Endothelial cell (in vitro differentiated cells): ENCODE measurements around the gene CAMKK2. TPM values are rescaled to one million over a fixed set of nuclear protein-coding genes. Genes with fewer than 3 reads are reported as not detected.

Experiments used
- DNase-seq: peaks from one replicate; pipeline ENCODE4 v3.0.0; 2021; ENCODE audit warnings: low spot score
- H3K27ac Mint-ChIP-seq: one replicate; pipeline ENCODE4 v1.8.0; 2021; ENCODE audit warnings: mixed read lengths, inconsistent platforms; ENCODE audit not compliant: unreplicated experiment
- H3K27me3 Mint-ChIP-seq: one replicate; pipeline ENCODE4 v1.8.0; 2021; ENCODE audit warnings: mild to moderate bottlenecking, moderate library complexity, mixed read lengths, inconsistent platforms; ENCODE audit not compliant: unreplicated experiment
- H3K36me3 Mint-ChIP-seq: one replicate; pipeline ENCODE4 v1.8.0; 2021; ENCODE audit warnings: mild to moderate bottlenecking, low read depth, mixed read lengths, inconsistent platforms; ENCODE audit not compliant: unreplicated experiment
- H3K4me1 Mint-ChIP-seq: one replicate; pipeline ENCODE4 v1.8.0; 2021; ENCODE audit warnings: mild to moderate bottlenecking, mixed read lengths, inconsistent platforms; ENCODE audit not compliant: unreplicated experiment
- H3K4me3 Mint-ChIP-seq: one replicate; pipeline ENCODE4 v1.8.0; 2021; ENCODE audit warnings: mild to moderate bottlenecking, mixed read lengths, inconsistent platforms; ENCODE audit not compliant: unreplicated experiment
- H3K9me3 Mint-ChIP-seq: one replicate; pipeline ENCODE4 v1.8.0; 2021; ENCODE audit warnings: mixed read lengths, inconsistent platforms; ENCODE audit not compliant: unreplicated experiment
- total RNA-seq: library from RNA; stranded (reverse); fragmentation: NEBNext Ultra II Directional; extraction: Animal tissue kit (Norgen Biotek cat#: 25700); gene quantifications from one replicate; pipeline ENCODE4 v1.2.1, GENCODE V29; 2021; ENCODE audit not compliant: unreplicated experiment
- TF ChIP-seq, protein P1 (sequence below): fragments of 200-600 bp; sonication (generic); IDR thresholded peaks from one replicate; pipeline ENCODE4 v1.5.0; 2021; ENCODE audit warnings: antibody characterized with exemption; ENCODE audit not compliant: unreplicated experiment

The CAMKK2 gene
- total RNA-seq, 1 donor from 2014 or later, result 44.5 TPM

DNA sequence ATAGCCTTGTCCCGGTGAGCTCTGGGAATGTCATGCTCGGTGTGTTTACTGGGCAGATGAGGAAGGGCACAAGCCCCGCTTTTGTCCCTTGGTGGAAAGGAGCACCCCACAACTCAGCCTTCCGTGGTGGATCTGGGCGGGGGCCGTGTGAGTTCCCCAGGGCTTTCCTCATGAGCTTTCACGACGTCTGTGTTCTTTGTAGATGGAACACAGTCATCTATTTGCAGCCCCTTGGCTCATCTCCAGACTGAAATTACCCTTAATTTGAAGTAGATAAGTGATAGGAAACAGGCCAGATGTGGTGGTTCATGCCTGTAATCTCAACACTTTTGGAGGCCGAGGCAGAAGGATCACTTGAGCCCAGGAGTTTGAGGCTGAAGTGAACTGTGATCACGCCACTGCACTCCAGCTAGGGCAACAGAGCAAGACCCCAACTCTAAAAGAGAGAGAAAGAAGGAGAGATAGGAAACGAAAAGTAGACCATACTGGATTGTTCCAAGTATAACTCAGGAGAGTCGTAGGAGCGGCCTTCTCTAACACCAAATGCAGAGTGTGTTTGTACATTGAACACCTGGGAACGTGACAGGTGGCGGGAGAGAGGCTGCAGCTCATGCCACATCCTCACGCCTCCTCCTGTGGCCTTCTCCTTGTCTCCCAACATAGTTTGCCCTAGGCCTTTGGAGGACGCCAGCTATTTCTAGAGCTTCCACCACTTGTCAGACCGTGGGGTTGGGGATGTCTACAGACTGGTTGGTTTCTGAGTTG lies 77.7 kb downstream of the CAMKK2 start:
- TF ChIP-seq, protein P1, sequence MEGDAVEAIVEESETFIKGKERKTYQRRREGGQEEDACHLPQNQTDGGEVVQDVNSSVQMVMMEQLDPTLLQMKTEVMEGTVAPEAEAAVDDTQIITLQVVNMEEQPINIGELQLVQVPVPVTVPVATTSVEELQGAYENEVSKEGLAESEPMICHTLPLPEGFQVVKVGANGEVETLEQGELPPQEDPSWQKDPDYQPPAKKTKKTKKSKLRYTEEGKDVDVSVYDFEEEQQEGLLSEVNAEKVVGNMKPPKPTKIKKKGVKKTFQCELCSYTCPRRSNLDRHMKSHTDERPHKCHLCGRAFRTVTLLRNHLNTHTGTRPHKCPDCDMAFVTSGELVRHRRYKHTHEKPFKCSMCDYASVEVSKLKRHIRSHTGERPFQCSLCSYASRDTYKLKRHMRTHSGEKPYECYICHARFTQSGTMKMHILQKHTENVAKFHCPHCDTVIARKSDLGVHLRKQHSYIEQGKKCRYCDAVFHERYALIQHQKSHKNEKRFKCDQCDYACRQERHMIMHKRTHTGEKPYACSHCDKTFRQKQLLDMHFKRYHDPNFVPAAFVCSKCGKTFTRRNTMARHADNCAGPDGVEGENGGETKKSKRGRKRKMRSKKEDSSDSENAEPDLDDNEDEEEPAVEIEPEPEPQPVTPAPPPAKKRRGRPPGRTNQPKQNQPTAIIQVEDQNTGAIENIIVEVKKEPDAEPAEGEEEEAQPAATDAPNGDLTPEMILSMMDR, result no peak
- Mint-ChIP-seq H3K36me3 (peaks cover 4% of the 10 kb centered on the region), H3K27ac (no peak overlapping the region), H3K9me3 (no peaks in the 10 kb centered on the region), H3K27me3 (peaks cover 2% of the 10 kb centered on the region), H3K4me1 (no peaks in the 10 kb centered on the region), H3K4me3 (no peak overlapping the region)
- no peak for DNase-seq

DNA sequence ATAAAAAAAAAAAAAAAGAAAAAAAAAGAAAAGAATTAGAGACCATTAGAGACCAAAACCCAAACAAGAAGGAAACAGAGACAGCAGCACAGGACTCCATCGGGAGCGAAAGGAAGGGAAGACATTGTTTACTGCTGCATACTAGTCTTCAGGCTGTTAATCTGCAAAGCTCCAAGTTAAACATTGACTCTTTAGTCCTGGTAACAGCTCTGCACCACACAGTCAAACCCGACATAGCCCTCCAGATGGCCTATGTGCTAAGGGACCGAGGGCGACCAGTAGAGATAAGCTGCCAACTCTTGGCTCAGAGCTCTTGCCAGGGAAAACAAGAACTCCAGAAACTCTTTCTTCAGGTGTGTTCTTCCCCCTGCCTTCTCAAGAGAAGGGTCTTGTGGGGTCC lies 78.7 kb downstream of the CAMKK2 start:
- Mint-ChIP-seq H3K4me1 (no peaks in the 10 kb centered on the region), H3K4me3 (no peak overlapping the region), H3K9me3 (no peaks in the 10 kb centered on the region), H3K27me3 (peaks cover 2% of the 10 kb centered on the region), H3K36me3 (peaks cover 4% of the 10 kb centered on the region), H3K27ac (no peak overlapping the region)
- DNase-seq, result no peak
- TF ChIP-seq, protein P1, result no peak

DNA sequence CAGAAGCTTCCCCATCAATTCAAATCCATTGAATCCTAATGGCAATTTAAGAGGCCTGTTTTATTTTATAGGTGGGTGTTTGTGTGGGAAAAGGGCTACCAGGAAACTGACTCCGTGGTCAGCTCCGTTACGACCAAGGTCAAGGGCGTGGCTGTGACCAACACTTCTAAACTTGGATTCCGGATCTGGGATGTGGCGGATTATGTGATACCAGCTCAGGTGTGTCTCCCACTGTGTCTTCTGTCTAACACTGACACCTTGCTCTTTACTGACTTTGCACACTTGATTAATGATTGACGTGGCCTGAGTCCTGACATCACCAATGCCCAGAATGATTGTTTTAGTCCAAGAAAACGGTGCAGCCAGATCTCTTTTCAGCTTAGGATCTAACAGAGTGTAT lies 79.4 kb downstream of the CAMKK2 start:
- Mint-ChIP-seq H3K4me3 (no peak overlapping the region), H3K4me1 (no peaks in the 10 kb centered on the region), H3K27me3 (peaks cover 2% of the 10 kb centered on the region), H3K9me3 (no peaks in the 10 kb centered on the region), H3K27ac (no peak overlapping the region), H3K36me3 (peaks cover 4% of the 10 kb centered on the region)
- DNase-seq, result no peak
- TF ChIP-seq, protein P1, result no peak

DNA sequence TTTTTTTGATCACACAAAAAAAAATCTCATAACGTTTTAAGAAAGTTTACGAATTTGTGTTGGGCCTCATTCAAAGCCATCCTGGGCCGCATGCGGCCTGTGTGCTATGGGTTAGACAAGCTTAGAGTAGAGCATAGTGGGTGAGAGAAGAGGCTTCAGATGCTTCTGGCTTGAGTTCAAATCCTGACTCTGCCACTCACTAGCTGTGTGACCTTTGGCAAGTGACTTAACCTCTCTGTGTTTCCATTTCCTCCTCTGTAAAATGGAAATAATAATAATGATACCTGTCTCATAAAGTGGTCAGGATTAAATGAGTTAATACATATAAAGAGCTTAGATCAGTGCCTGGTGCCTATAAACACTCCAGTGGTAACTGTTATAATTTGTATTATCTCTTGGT lies 80.4 kb downstream of the CAMKK2 start:
- Mint-ChIP-seq H3K4me1 (no peaks in the 10 kb centered on the region), H3K36me3 (peaks cover 4% of the 10 kb centered on the region), H3K4me3 (no peak overlapping the region), H3K9me3 (no peaks in the 10 kb centered on the region), H3K27me3 (peaks cover 2% of the 10 kb centered on the region), H3K27ac (no peak overlapping the region)
- TF ChIP-seq, protein P1, result no peak
- DNase-seq, result no peak
